SK-N-SH (cell line): Measurements from ENCODE around the gene DCLK3. TPM values are rescaled to one million over a fixed set of nuclear protein-coding genes. Genes with fewer than 3 reads are reported as not detected.
A peak's percentile ranks its signal among the peaks of the same experiment; 100 is the strongest.

Experiments used
- CTCF ChIA-PET: fragments of 300-600, 350-600 bp; formaldehyde crosslinking; extraction: SDS; loops from one replicate; lab custom pipeline; 2021; lab: Yijun Ruan, JAX
- POLR2A ChIA-PET: fragments of 350-600 bp; sonication (Branson Sonifier 250); formaldehyde crosslinking; extraction: SDS; loops from one replicate; lab custom pipeline; 2020; ENCODE audit warnings: antibody characterized with exemption, inconsistent platforms; lab: Yijun Ruan, JAX
- DNase-seq: peaks from one replicate; pipeline ENCODE4 v3.0.0; 2012
- H2AFZ ChIP-seq: fragments of 200-600 bp; sonication (generic); 2 replicates; pipeline ENCODE4 v1.8.1; 2016; ENCODE audit warnings: antibody characterized with exemption, mild to moderate bottlenecking, low read depth
- H3F3A ChIP-seq: fragments of 200-600 bp; sonication (generic); replicated peaks from 2 replicates; pipeline ENCODE3; 2016; ENCODE audit warnings: antibody characterized with exemption, mild to moderate bottlenecking; ENCODE audit not compliant: insufficient read depth
- H3K27ac ChIP-seq, 2 experiments: fragments of 200-500 bp in 1 of 2; fragments of 200-600 bp in 1 of 2; sonication (Bioruptor generic) in 1 of 2; sonication (generic), shearing (Covaris generic) in 1 of 2; 2 replicates each; pipeline versions ENCODE4 v1.5.1 to v1.6.1; 2014 to 2016; ENCODE audit warnings: low read depth in 2 of 2, inconsistent platforms in 1 of 2, low read length in 1 of 2, mild to moderate bottlenecking in 1 of 2, mixed read lengths in 1 of 2
- H3K27me3 ChIP-seq: fragments of 200-600 bp; sonication (generic), shearing (Covaris generic); 2 replicates; pipeline ENCODE4 v1.6.1; 2016; ENCODE audit warnings: mixed run types; ENCODE audit not compliant: insufficient read depth
- H3K36me3 ChIP-seq, 2 experiments: fragments of 200-500 bp in 1 of 2; fragments of 200-600 bp in 1 of 2; sonication (Bioruptor generic) in 1 of 2; sonication (generic) in 1 of 2; replicated peaks in 1 of 2; 2 replicates each; pipeline versions ENCODE3 to v1.5.1; 2014 to 2016; ENCODE audit warnings: low read length in 1 of 2, mild to moderate bottlenecking in 1 of 2; ENCODE audit not compliant: insufficient read depth in 2 of 2, control insufficient read depth in 1 of 2
- H3K4me1 ChIP-seq, 2 experiments: fragments of 200-500 bp in 1 of 2; fragments of 200-600 bp in 1 of 2; sonication (Bioruptor generic) in 1 of 2; sonication (generic), shearing (Covaris generic) in 1 of 2; 2 replicates each; pipeline versions ENCODE4 v1.5.1 to v1.6.1; 2014 to 2016; ENCODE audit warnings: low read depth in 1 of 2, low read length in 1 of 2, mixed run types in 1 of 2; ENCODE audit not compliant: insufficient read depth in 2 of 2, control insufficient read depth in 1 of 2
- H3K4me2 ChIP-seq: fragments of 200-600 bp; sonication (generic), shearing (Covaris generic); 2 replicates; pipeline ENCODE4 v1.6.1; 2017; ENCODE audit warnings: mixed run types
- H3K4me3 ChIP-seq, 2 experiments: fragments of 200-500 bp in 1 of 2; fragments of 200-600 bp in 1 of 2; sonication (Bioruptor generic) in 1 of 2; sonication (generic), shearing (Covaris generic) in 1 of 2; 2 replicates each; pipeline versions ENCODE4 v1.5.1 to v1.8.1; 2014 to 2016; ENCODE audit warnings: low read depth in 2 of 2, inconsistent platforms in 1 of 2, low read length in 1 of 2, mild to moderate bottlenecking in 1 of 2, mixed read lengths in 1 of 2, moderate library complexity in 1 of 2
- H3K79me2 ChIP-seq: fragments of 200-600 bp; sonication (generic); 2 replicates; pipeline ENCODE4 v1.8.1; 2017; ENCODE audit warnings: mild to moderate bottlenecking; ENCODE audit not compliant: insufficient read depth
- H3K9ac ChIP-seq: fragments of 200-600 bp; sonication (generic); 2 replicates; pipeline ENCODE4 v1.6.1; 2017; ENCODE audit warnings: mixed run types
- H3K9me2 ChIP-seq: fragments of 200-600 bp; sonication (generic); 2 replicates; pipeline ENCODE4 v1.6.1; 2017; ENCODE audit warnings: mixed run types
- H3K9me3 ChIP-seq: fragments of 200-600 bp; sonication (generic); 2 replicates; pipeline ENCODE4 v1.6.1; 2017; ENCODE audit warnings: mixed run types, mild to moderate bottlenecking, moderate library complexity
- H4K20me1 ChIP-seq: fragments of 200-600 bp; sonication (generic); 2 replicates; pipeline ENCODE4 v1.6.1; 2017; ENCODE audit warnings: mild to moderate bottlenecking, mixed run types; ENCODE audit not compliant: insufficient read depth
- ELF1 ChIP-seq: IDR thresholded peaks from 2 replicates; pipeline ENCODE4 v1.4.0; 2012
- EP300 ChIP-seq, 2 experiments: IDR thresholded peaks; 2 replicates each; pipeline versions ENCODE4 v1.4.0 to v1.6.1; 2012; ENCODE audit warnings: borderline replicate concordance in 1 of 2, low read depth in 1 of 2, low read length in 1 of 2
- EZH2phosphoT487 ChIP-seq: fragments of 200-600 bp; sonication (generic); IDR thresholded peaks from 2 replicates; pipeline ENCODE4 v1.6.1; 2017; ENCODE audit warnings: low read depth, mixed run types, mild to moderate bottlenecking, antibody characterized with exemption, moderate library complexity, borderline replicate concordance
- GABPA ChIP-seq: IDR thresholded peaks from 2 replicates; pipeline ENCODE4 v1.4.0; 2012; ENCODE audit warnings: low read depth, mild to moderate bottlenecking
- GATA2 ChIP-seq: sonication (generic); formaldehyde crosslinking; IDR thresholded peaks from 2 replicates; pipeline ENCODE4 v1.5.0; 2020; ENCODE audit warnings: mild to moderate bottlenecking, missing genetic modification reagents
- NRF1 ChIP-seq: IDR thresholded peaks from 2 replicates; pipeline ENCODE4 v1.6.1; 2012; ENCODE audit warnings: low read depth, mild to moderate bottlenecking, low read length
- RAD21 ChIP-seq: IDR thresholded peaks from 2 replicates; pipeline ENCODE4 v1.6.1; 2012; ENCODE audit warnings: mild to moderate bottlenecking, low read length
- RFX5 ChIP-seq: IDR thresholded peaks from 2 replicates; pipeline ENCODE4 v1.6.1; 2012; ENCODE audit warnings: mild to moderate bottlenecking, improper control_type of control experiment, low read length
- SIN3A ChIP-seq: IDR thresholded peaks from 2 replicates; pipeline ENCODE4 v1.6.1; 2012; ENCODE audit warnings: low read depth, mild to moderate bottlenecking, low read length, moderate library complexity, borderline replicate concordance
- TAF1 ChIP-seq: IDR thresholded peaks from 2 replicates; pipeline ENCODE4 v1.6.1; 2012; ENCODE audit warnings: low read depth, mild to moderate bottlenecking, low read length, moderate library complexity, borderline replicate concordance
- TCF12 ChIP-seq: IDR thresholded peaks from 2 replicates; pipeline ENCODE4 v1.4.0; 2012
- TEAD4 ChIP-seq: IDR thresholded peaks from 2 replicates; pipeline ENCODE4 v1.4.0; 2012; ENCODE audit warnings: mild to moderate bottlenecking, borderline replicate concordance; ENCODE audit not compliant: insufficient read depth
- YY1 ChIP-seq: IDR thresholded peaks from 2 replicates; pipeline ENCODE4 v1.4.0; 2012; ENCODE audit warnings: low read depth, mild to moderate bottlenecking
- WGBS: methylation state at CpG from one replicate; pipeline ENCODE4 v1.1.6; 2017; ENCODE audit warnings: low lambda C conversion rate; 5-methylcytosine and 5-hydroxymethylcytosine counted together
- polyA plus RNA-seq, 3 experiments: library from polyadenylated mRNA; depleted of rRNA; stranded (reverse); fragments of >200 nt; gene quantifications; 2 replicates each; pipeline ENCODE4 v1.2.3, GENCODE V29; 2012
- TF ChIP-seq, protein P1 (sequence below): IDR thresholded peaks from 2 replicates; pipeline ENCODE4 v1.4.0; 2012; ENCODE audit warnings: low read depth, borderline replicate concordance
- TF ChIP-seq, protein P2 (sequence below): fragments of 200-600 bp; sonication (generic); IDR thresholded peaks from 2 replicates; pipeline ENCODE4 v1.6.1; 2017; ENCODE audit warnings: antibody characterized with exemption, mild to moderate bottlenecking, moderate library complexity
- TF ChIP-seq, protein P3 (sequence below): fragments of 150-350 bp; IDR thresholded peaks from 2 replicates; pipeline ENCODE4 v1.6.1; 2016; ENCODE audit warnings: mild to moderate bottlenecking, low read depth, low read length
- TF ChIP-seq, protein P4 (sequence below): IDR thresholded peaks from 2 replicates; pipeline ENCODE4; 2012
- TF ChIP-seq, protein P5 (sequence below): IDR thresholded peaks from 2 replicates; pipeline ENCODE4 v1.4.0; 2012; ENCODE audit warnings: low read depth

Gene DCLK3
- polyA plus RNA-seq, 1 of the 3 experiments (the other 2 are of a cell fraction), result not detected

DNA sequence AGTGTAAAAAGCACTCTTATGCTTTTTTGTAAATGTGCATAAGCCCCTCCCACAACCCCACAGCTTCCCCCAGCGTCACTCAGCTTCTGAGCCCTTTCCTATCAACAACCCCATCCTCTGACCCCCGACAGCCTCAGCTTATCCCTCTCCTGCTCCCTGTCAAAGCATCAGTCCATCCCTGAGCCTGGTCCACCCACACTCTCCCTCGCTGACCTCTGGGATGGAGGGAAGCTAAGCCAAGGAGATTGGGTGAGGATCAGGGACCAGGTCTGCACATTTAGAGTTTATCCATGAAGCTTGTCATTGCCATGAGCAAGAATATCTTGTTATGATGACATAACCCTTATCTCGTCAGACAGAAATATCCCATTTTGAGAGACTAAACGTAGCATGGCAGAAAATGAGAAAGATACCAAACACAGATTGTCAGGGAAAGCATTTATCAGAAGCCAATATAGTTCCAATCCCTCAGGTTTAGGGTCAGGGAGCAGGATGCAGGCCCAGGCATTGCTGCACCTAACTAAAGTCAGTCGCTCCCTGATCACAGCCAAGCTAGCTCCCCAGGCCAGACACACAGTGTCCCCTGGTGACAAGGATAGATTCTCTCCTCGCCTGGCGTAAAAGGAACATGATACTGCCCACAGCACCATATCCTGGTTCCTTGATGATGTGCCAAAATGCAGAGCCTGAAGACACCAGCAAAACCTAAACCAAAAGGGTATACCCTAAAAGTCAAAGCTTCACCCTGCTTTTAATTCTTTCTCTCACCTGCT lies 66.9 kb downstream of the DCLK3 start (continued):
- TF ChIP-seq TEAD4 (no peak), YY1 (no peak), NRF1 (no peak), TAF1 (no peak), EZH2phosphoT487 (no peak), TCF12 (no peak), ELF1 (no peak)
- TF ChIP-seq, protein P1, sequence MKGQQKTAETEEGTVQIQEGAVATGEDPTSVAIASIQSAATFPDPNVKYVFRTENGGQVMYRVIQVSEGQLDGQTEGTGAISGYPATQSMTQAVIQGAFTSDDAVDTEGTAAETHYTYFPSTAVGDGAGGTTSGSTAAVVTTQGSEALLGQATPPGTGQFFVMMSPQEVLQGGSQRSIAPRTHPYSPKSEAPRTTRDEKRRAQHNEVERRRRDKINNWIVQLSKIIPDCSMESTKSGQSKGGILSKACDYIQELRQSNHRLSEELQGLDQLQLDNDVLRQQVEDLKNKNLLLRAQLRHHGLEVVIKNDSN, result no peak
- TF ChIP-seq, protein P2, sequence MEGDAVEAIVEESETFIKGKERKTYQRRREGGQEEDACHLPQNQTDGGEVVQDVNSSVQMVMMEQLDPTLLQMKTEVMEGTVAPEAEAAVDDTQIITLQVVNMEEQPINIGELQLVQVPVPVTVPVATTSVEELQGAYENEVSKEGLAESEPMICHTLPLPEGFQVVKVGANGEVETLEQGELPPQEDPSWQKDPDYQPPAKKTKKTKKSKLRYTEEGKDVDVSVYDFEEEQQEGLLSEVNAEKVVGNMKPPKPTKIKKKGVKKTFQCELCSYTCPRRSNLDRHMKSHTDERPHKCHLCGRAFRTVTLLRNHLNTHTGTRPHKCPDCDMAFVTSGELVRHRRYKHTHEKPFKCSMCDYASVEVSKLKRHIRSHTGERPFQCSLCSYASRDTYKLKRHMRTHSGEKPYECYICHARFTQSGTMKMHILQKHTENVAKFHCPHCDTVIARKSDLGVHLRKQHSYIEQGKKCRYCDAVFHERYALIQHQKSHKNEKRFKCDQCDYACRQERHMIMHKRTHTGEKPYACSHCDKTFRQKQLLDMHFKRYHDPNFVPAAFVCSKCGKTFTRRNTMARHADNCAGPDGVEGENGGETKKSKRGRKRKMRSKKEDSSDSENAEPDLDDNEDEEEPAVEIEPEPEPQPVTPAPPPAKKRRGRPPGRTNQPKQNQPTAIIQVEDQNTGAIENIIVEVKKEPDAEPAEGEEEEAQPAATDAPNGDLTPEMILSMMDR, result peak; percentile 20; the same call in 1 of the 2 replicates

DNA sequence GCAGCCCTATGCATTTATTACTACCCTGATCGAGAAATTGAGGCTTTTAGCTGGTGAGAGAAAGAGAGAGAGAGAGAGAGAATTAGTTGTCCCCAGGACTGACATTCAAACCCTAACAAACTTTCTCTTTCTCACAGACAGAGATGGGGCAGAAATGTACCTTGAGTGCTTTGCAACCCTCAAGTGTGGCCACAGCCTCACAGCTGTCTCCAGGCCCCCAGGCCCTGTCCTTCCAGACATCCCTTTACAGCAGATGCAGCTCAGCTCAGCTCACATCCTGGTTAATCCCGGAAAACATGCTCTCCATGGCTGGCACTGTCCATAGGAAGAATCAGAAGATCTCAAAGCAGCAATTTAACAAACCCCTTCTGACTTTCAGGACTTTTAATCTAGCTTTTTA lies 67.6 kb downstream of the DCLK3 start:
- Histone ChIP-seq H3K9me3 (no peaks in the 10 kb centered on the region), H3K9me2 (no peaks in the 10 kb centered on the region), H3K27me3 (no peaks in the 10 kb centered on the region), H3K36me3 (no peaks in the 10 kb centered on the region), H3K4me2 (no peak overlapping the region), H3K4me1 (peaks cover 0 to 21% of the 10 kb centered on the region in 2 experiments; a peak in 3 of 4 replicates), H4K20me1 (no peaks in the 10 kb centered on the region), H3F3A (peaks cover 4% of the 10 kb centered on the region), H2AFZ (no peak overlapping the region), H3K9ac (no peak overlapping the region), H3K27ac (peak overlapping the region in 1 of 2 experiments; percentile 88; a peak in 2 of 4 replicates), H3K4me3 (no peak overlapping the region), H3K79me2 (no peaks in the 10 kb centered on the region)
- ChIA-PET CTCF (interaction anchor here (0.7 to 4.8 kb wide), 14 partner anchors 43 to 746 kb away, joined by 3 to 65 read pairs (median 4); no protein-coding TSS in a partner anchor), POLR2A (interaction anchor here (1.0 to 1.3 kb wide), 3 partner anchors 175 to 317 kb away, joined by 3 to 7 read pairs (median 3); partner anchors contain the start of gene STAC)
- peak; percentile 32 for DNase-seq
- 67% methylated on average over 2 of the region's 2 CpGs for WGBS
- TF ChIP-seq, protein P3, sequence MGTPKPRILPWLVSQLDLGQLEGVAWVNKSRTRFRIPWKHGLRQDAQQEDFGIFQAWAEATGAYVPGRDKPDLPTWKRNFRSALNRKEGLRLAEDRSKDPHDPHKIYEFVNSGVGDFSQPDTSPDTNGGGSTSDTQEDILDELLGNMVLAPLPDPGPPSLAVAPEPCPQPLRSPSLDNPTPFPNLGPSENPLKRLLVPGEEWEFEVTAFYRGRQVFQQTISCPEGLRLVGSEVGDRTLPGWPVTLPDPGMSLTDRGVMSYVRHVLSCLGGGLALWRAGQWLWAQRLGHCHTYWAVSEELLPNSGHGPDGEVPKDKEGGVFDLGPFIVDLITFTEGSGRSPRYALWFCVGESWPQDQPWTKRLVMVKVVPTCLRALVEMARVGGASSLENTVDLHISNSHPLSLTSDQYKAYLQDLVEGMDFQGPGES, result no peak
- TF ChIP-seq SIN3A (no peak), GABPA (no peak), RFX5 (no peak), RAD21 (0 out of 2 replicates have a peak, but pooled peaks have one; percentile 10), GATA2 (CRISPR knock-in tag) (no peak), EP300 (IDR thresholded peaks at IDR 0.05; ENCODE audit: borderline replicate concordance in 1 of 2, low read depth in 1 of 2, low read length in 1 of 2) (peak in 1 of 2 experiments; percentile 70; a peak in 2 of 4 replicates)
- TF ChIP-seq, protein P4, sequence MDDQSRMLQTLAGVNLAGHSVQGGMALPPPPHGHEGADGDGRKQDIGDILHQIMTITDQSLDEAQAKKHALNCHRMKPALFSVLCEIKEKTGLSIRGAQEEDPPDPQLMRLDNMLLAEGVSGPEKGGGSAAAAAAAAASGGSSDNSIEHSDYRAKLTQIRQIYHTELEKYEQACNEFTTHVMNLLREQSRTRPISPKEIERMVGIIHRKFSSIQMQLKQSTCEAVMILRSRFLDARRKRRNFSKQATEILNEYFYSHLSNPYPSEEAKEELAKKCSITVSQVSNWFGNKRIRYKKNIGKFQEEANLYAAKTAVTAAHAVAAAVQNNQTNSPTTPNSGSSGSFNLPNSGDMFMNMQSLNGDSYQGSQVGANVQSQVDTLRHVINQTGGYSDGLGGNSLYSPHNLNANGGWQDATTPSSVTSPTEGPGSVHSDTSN, result no peak
- TF ChIP-seq, protein P1, result no peak
- TF ChIP-seq, protein P2, result no peak
- TF ChIP-seq, protein P5, sequence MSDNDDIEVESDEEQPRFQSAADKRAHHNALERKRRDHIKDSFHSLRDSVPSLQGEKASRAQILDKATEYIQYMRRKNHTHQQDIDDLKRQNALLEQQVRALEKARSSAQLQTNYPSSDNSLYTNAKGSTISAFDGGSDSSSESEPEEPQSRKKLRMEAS, result no peak
